Measurements from ENCODE around the gene ATP2B2.

GRCh38 chr3:10546820-10547263 is 41.5 kb upstream of the ATP2B2 start:
- TF ChIP-seq ZNF398 (tag by site-specific recombination; IDR thresholded peaks at IDR 0.05), result no peak
- TF ChIP-seq, protein P1, sequence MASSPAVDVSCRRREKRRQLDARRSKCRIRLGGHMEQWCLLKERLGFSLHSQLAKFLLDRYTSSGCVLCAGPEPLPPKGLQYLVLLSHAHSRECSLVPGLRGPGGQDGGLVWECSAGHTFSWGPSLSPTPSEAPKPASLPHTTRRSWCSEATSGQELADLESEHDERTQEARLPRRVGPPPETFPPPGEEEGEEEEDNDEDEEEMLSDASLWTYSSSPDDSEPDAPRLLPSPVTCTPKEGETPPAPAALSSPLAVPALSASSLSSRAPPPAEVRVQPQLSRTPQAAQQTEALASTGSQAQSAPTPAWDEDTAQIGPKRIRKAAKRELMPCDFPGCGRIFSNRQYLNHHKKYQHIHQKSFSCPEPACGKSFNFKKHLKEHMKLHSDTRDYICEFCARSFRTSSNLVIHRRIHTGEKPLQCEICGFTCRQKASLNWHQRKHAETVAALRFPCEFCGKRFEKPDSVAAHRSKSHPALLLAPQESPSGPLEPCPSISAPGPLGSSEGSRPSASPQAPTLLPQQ (tag by site-specific recombination; IDR thresholded peaks at IDR 0.05), result no peak
- TF ChIP-seq HOXA7 (CRISPR knock-in tag; IDR thresholded peaks at IDR 0.05; ENCODE audit: borderline replicate concordance), result no peak
- no peak for TF ChIP-seq CTCF (tag by site-specific recombination; IDR thresholded peaks at IDR 0.05)
